Nephron (organoid): ENCODE data around the gene RBM47.
"Not testable (repeated sequence)": the region's sequence is repeated elsewhere in the genome, so short reads cannot be mapped to it uniquely, and the experiment has no call there.

Experiments
- H3K27ac Mint-ChIP-seq, 3 experiments: 2 replicates each; pipeline ENCODE4 v1.8.0; 2020; ENCODE audit warnings: mixed read lengths in 3 of 3, mild to moderate bottlenecking in 2 of 3, moderate library complexity in 1 of 3
- H3K27me3 Mint-ChIP-seq: 2 replicates; pipeline ENCODE4 v1.8.0; 2021; ENCODE audit warnings: low read depth, mild to moderate bottlenecking, moderate library complexity, mixed read lengths
- H3K36me3 Mint-ChIP-seq: 2 replicates; pipeline ENCODE4 v1.8.0; 2020; ENCODE audit warnings: low read depth, mixed read lengths
- H3K4me1 Mint-ChIP-seq: 2 replicates; pipeline ENCODE4 v1.8.0; 2020; ENCODE audit warnings: mixed read lengths
- H3K4me3 Mint-ChIP-seq, 3 experiments: 2 replicates each; pipeline ENCODE4 v1.8.0; 2020; ENCODE audit warnings: mild to moderate bottlenecking in 3 of 3, mixed read lengths in 3 of 3, moderate library complexity in 2 of 3
- H3K9me3 Mint-ChIP-seq: 2 replicates; pipeline ENCODE4 v1.8.0; 2020; ENCODE audit warnings: mixed read lengths
- TF ChIP-seq, protein P1 (sequence below), 3 experiments: fragments of 200-600 bp; sonication (generic); IDR thresholded peaks; one replicate each; pipeline ENCODE4 v1.5.0; 2021; ENCODE audit warnings: antibody characterized with exemption in 3 of 3; ENCODE audit not compliant: unreplicated experiment in 3 of 3

The RBM47 gene

DNA sequence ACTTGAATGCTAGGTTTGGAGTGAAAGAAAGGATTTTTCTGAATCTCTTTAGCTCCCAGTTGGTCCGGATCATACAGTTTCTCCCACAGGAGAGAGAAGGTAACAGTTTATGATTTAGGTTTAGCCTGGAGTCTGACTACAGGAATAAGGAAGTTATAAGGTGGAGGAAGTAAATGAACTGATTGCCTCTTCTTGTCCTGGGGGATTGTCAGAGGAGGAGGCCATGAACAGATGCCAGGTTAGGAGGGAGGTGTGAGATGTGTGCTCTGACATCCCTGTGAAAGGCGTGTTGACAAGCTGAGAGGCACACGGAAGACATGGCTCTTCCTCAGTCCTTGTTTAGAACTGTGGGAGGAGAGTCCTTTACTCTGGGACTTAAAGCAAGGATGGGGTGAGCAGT is 230.1 kb downstream of the RBM47 start:
- TF ChIP-seq, protein P1, sequence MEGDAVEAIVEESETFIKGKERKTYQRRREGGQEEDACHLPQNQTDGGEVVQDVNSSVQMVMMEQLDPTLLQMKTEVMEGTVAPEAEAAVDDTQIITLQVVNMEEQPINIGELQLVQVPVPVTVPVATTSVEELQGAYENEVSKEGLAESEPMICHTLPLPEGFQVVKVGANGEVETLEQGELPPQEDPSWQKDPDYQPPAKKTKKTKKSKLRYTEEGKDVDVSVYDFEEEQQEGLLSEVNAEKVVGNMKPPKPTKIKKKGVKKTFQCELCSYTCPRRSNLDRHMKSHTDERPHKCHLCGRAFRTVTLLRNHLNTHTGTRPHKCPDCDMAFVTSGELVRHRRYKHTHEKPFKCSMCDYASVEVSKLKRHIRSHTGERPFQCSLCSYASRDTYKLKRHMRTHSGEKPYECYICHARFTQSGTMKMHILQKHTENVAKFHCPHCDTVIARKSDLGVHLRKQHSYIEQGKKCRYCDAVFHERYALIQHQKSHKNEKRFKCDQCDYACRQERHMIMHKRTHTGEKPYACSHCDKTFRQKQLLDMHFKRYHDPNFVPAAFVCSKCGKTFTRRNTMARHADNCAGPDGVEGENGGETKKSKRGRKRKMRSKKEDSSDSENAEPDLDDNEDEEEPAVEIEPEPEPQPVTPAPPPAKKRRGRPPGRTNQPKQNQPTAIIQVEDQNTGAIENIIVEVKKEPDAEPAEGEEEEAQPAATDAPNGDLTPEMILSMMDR (IDR thresholded peaks at IDR 0.05; ENCODE audit: unreplicated experiment in 3 of 3) = no peak
- Mint-ChIP-seq H3K9me3 (no peaks in the 10 kb centered on the region), H3K27me3 (peaks cover 16% of the 10 kb centered on the region), H3K27ac (peak overlapping the region in 1 of 3 experiments; percentile 28), H3K4me1 (peaks cover 27% of the 10 kb centered on the region), H3K36me3 (no peaks in the 10 kb centered on the region), H3K4me3 (no peak overlapping the region)

DNA sequence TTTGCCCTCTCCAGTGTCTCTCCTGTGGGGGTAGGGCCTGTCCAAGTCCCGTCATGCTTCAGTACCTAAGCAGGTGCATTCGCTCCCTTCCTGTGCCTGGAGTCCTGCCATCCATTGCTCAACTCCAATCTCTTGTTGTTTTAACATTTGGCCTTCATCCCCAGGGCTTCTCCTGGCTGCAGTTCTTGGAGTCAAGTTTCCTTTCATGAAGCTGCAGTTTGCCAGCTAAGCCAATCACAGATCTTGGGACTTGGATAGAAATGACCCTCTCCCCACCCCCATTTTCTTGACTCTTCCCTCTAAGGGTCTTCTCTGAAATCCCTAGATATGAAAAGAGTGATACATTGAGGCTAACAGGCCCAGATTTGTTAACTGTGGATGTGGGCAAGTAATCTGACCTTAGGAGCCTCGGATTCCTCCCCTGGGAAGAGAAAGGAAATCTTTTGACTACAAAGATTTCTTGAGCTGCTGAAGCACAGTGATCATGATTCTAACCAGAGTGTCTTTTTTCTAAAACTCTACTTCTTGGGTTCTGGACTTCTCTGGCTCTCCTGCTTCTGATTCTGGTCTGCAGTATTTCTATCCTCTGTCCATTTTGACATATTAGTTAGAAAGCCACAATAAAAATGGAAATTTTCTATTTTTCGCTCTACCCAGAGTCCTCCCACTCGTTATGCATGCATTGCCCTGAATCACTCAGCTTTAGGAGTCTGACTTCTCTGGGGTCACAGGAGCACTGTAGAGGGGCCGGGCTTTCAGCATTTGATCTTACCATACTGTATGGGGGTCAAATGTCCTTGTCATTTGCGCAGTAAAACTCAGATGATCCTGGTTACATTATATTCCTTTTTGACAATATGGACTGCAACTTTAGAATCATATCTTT is 233.5 kb downstream of the RBM47 start:
- Mint-ChIP-seq H3K27me3 (peaks cover 10% of the 10 kb centered on the region), H3K27ac (peak overlapping the region; percentile 80 to 82 (median 80)), H3K4me1 (peaks cover 23% of the 10 kb centered on the region), H3K4me3 (peak overlapping the region in 1 of 3 experiments; percentile 11), H3K9me3 (no peaks in the 10 kb centered on the region), H3K36me3 (no peaks in the 10 kb centered on the region)
- TF ChIP-seq, protein P1 (IDR thresholded peaks at IDR 0.05; ENCODE audit: unreplicated experiment in 3 of 3) = no peak

DNA sequence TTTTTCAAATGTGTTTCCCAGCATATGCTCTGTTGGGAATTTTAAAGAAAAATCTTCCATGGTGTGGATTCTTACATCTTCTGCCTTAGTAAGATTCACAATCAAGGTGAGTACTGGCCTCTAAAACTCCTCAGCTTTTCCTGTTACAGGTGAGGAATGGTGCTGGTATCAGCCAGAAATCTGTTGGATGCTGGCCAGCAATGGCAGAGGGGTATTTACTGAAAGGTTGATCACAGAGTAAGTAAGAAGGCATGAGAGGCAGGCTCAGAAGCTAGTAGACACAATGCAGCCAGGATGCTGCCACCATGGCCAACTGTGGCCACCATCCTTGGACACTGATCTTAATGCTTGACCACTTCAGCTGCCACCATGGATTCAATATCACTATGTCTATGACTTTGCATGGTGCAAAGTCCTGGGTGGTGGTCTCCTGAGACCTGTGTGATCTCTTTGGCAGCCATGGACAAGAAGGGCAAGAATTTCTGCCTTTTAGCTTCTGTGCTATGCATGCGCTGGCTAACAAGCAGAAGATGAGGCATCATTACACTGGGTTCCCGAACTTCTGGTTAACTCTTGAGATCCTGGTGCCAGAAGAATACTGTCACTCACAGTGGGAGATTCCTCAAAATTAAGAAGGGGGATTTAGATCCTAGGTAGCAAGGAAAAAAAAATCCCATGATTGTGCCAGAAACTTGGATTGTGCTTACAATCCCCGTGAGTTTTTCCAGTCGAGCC is 234.3 kb downstream of the RBM47 start:
- Mint-ChIP-seq H3K4me1 (peaks cover 23% of the 10 kb centered on the region), H3K36me3 (no peaks in the 10 kb centered on the region), H3K4me3 (no peak overlapping the region), H3K9me3 (no peaks in the 10 kb centered on the region), H3K27ac (peak overlapping the region; percentile 80 to 82 (median 80)), H3K27me3 (peaks cover 7% of the 10 kb centered on the region)
- TF ChIP-seq, protein P1 (IDR thresholded peaks at IDR 0.05; ENCODE audit: unreplicated experiment in 3 of 3) = no peak

DNA sequence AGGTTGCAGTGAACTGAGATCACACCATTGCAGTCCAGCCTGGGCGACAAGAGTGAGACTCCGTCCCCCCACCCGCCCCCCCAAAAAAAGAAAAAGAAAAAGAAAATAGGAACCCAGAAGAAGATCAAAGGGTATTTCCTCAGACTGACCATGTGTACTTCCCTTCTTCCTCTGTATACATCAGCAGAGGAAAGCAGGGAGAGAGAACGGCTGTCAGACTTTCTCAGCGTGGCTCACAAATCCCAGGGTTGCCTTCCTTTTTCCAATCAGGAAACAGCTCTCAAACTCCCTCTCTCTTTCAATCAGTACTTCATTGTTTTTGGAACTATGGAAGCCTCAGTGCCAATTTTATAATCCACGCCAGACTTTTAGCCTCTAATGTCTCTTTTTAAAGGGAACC is 235.4 kb downstream of the RBM47 start:
- Mint-ChIP-seq H3K9me3 (no peaks in the 10 kb centered on the region), H3K27ac (peak overlapping the region; percentile 54 to 80 (median 73)), H3K27me3 (no peaks in the 10 kb centered on the region), H3K4me3 (no peak overlapping the region), H3K36me3 (no peaks in the 10 kb centered on the region), H3K4me1 (peaks cover 17% of the 10 kb centered on the region)
- TF ChIP-seq, protein P1 (IDR thresholded peaks at IDR 0.05; ENCODE audit: unreplicated experiment in 3 of 3) = no peak

DNA sequence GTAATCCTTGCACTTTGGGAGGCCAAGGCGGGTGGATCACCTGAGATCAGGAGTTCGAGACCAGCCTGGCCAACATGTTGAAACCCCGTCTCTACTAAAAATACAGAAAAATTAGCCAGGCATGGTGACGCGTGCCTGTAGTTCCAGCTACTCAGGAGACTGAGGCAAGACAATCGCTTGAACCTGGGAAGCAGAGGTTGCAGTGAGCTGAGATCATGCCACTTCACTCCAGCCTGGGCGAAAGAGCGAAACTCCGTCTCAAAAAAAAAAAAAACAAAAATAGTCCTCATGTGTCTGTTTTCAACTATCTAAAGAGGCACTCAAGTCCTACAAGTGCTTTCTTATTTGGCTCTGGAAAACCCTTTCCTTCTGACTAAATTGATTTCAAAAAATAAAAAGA is 237.4 kb downstream of the RBM47 start:
- not testable (repeated sequence) for H3K36me3 Mint-ChIP-seq, H3K9me3 Mint-ChIP-seq, H3K4me3 Mint-ChIP-seq, H3K27ac Mint-ChIP-seq, H3K27me3 Mint-ChIP-seq
- H3K4me1 Mint-ChIP-seq = peaks cover 21% of the 10 kb centered on the region

DNA sequence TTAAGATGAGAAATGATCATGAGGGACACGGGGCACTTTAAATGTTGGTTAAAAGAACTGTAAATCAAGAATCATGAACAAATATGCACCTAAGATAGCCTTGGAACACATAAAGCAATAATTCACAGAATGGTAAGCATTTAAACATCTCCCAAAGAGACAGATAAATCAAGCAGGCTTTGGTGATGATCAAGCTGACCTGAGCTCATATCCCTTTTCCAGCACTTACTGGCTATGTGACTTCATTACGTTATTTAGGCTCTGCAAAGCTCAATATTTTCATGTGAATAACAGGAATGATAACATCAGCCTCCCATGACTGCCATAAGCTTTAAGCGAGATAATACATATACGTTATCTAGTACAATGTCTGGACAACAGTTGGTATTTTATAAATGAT is 239.7 kb downstream of the RBM47 start:
- H3K27ac Mint-ChIP-seq = no peak overlapping the region
- no peak overlapping the region for H3K4me3 Mint-ChIP-seq
- H3K4me1 Mint-ChIP-seq = peaks cover 11% of the 10 kb centered on the region
- H3K9me3 Mint-ChIP-seq = no peaks in the 10 kb centered on the region
- no peaks in the 10 kb centered on the region for H3K27me3 Mint-ChIP-seq
- TF ChIP-seq, protein P1 (IDR thresholded peaks at IDR 0.05; ENCODE audit: unreplicated experiment in 3 of 3) = no peak
- no peaks in the 10 kb centered on the region for H3K36me3 Mint-ChIP-seq
